HepG2 (cell line): ENCODE results near the gene ANKRD13C. TPM values are rescaled to one million over a fixed set of nuclear protein-coding genes. Genes with fewer than 3 reads are reported as not detected.
A peak's percentile ranks its signal among the peaks of the same experiment; 100 is the strongest.

Source experiments
- EED ChIP-seq: sonication (generic); formaldehyde crosslinking; IDR thresholded peaks from 2 replicates; pipeline ENCODE4 v1.5.0; 2020; ENCODE audit warnings: mild to moderate bottlenecking, missing genetic modification reagents
- MAFF ChIP-seq: IDR thresholded peaks from 2 replicates; pipeline ENCODE4 v1.6.1; 2011; ENCODE audit warnings: low read depth, low read length, improper control_type of control experiment
- MAZ ChIP-seq, 2 experiments: sonication (generic) in 1 of 2; formaldehyde crosslinking in 1 of 2; IDR thresholded peaks; 2 replicates each; pipeline versions ENCODE4 v1.5.0 to v1.6.1; 2012 to 2020; ENCODE audit warnings: low read depth in 2 of 2, mild to moderate bottlenecking in 2 of 2, borderline replicate concordance in 1 of 2, improper control_type of control experiment in 1 of 2, low read length in 1 of 2, missing genetic modification reagents in 1 of 2, moderate library complexity in 1 of 2
- MEF2D ChIP-seq: sonication (generic); formaldehyde crosslinking; IDR thresholded peaks from 2 replicates; pipeline ENCODE4 v1.5.1; 2020; ENCODE audit warnings: mild to moderate bottlenecking, missing genetic modification reagents
- NFYB ChIP-seq: sonication (generic); formaldehyde crosslinking; IDR thresholded peaks from 2 replicates; pipeline ENCODE4 v1.4.0; 2020; ENCODE audit warnings: missing genetic modification reagents
- PAF1 ChIP-seq: IDR thresholded peaks from 2 replicates; pipeline ENCODE4 v1.6.1; 2016; ENCODE audit warnings: missing genetic modification reagents, missing compliant biosample characterization
- ZBTB40 ChIP-seq, 2 experiments: fragments of 450-650 bp in 1 of 2; sonication (generic) in 1 of 2; formaldehyde crosslinking in 1 of 2; IDR thresholded peaks; 2 replicates each; pipeline versions ENCODE4 v1.6.1 to v1.8.0; 2016 to 2022; ENCODE audit warnings: antibody characterized with exemption in 1 of 2, mild to moderate bottlenecking in 1 of 2, missing genetic modification reagents in 1 of 2
- ZBTB8A ChIP-seq: sonication (generic); formaldehyde crosslinking; IDR thresholded peaks from 2 replicates; pipeline ENCODE4 v1.4.0; 2020; ENCODE audit warnings: mild to moderate bottlenecking, low read depth, missing genetic modification reagents, borderline replicate concordance
- ZHX1 ChIP-seq: sonication (generic); formaldehyde crosslinking; IDR thresholded peaks from 2 replicates; pipeline ENCODE4 v1.8.1; 2022; ENCODE audit warnings: low read depth, mild to moderate bottlenecking, missing genetic modification reagents
- ZNF382 ChIP-seq: sonication (generic); formaldehyde crosslinking; IDR thresholded peaks from 2 replicates; pipeline ENCODE4 v1.5.0; 2020; ENCODE audit warnings: missing genetic modification reagents, mild to moderate bottlenecking, borderline replicate concordance
- ZNF503 ChIP-seq: sonication (generic); formaldehyde crosslinking; IDR thresholded peaks from 2 replicates; pipeline ENCODE4 v1.4.0; 2020; ENCODE audit warnings: missing genetic modification reagents
- polyA plus RNA-seq, 8 experiments: library from polyadenylated mRNA; depleted of rRNA in 3 of 8; stranded (reverse) in 7 of 8; unstranded in 1 of 8; fragments of >200 nt; fragmentation: Illumina TruSeq in 4 of 8; extraction: Trizol in 4 of 8; gene quantifications; 2 replicates each; pipeline versions ENCODE4 v1.2.1 to v1.2.3, GENCODE V29; 2011 to 2016; ENCODE audit warnings: low read depth in 4 of 8, missing spikeins in 1 of 8, mixed read lengths in 1 of 8; ENCODE audit not compliant: insufficient read depth in 1 of 8
- total RNA-seq, 5 experiments: library from RNA; depleted of rRNA; stranded (reverse); fragments of >200 nt; fragmentation: Illumina TruSeq; extraction: Trizol; gene quantifications; 2 replicates each; pipeline ENCODE4 v1.2.3, GENCODE V29; 2016; ENCODE audit warnings: low read depth in 1 of 5

Gene ANKRD13C
- total and polyA plus RNA-seq, 2 of the 13 experiments (the other 11 are each of a cell fraction or from before 2014, with no cell fraction given) = 6.2 to 17.6 TPM

GRCh38 chr1:70354332-70355110, at the start of gene ANKRD13C (continued):
- TF ChIP-seq MEF2D (CRISPR knock-in tag) = peak; percentile 51
- no peak for TF ChIP-seq MAZ (IDR thresholded peaks at IDR 0.05; ENCODE audit: borderline replicate concordance, low read depth, low read length)
- TF ChIP-seq MAZ (CRISPR knock-in tag; IDR thresholded peaks at IDR 0.05; ENCODE audit: low read depth) = peak; percentile 50; the same call in 1 of the 2 replicates
- TF ChIP-seq MAFF = no peak
- TF ChIP-seq NFYB (CRISPR knock-in tag) = 0 out of 2 replicates have a peak, but pooled peaks have one; percentile 8
- TF ChIP-seq ZNF382 (CRISPR knock-in tag) = no peak
- TF ChIP-seq ZNF503 (CRISPR knock-in tag) = 0 out of 2 replicates have a peak, but pooled peaks have one; percentile 11
- TF ChIP-seq ZHX1 (CRISPR knock-in tag) = peak; percentile 98
- TF ChIP-seq EED (CRISPR knock-in tag) = no peak
- no peak for TF ChIP-seq ZBTB40 (IDR thresholded peaks at IDR 0.05)
- 0 out of 2 replicates have a peak, but pooled peaks have one; percentile 56 for TF ChIP-seq ZBTB40 (CRISPR knock-in tag; IDR thresholded peaks at IDR 0.05)
- peak; percentile 81; the same call in 1 of the 2 replicates for TF ChIP-seq ZBTB8A
- TF ChIP-seq PAF1 = no peak
